ENCODE measurements around the gene CTXND1. TPM values are rescaled to one million over a fixed set of nuclear protein-coding genes. Genes with fewer than 3 reads are reported as not detected.

The CTXND1 gene
- total and polyA plus RNA-seq, 2 of the 4 experiments (the other 2 are of a cell fraction), result not detected

- ChIA-PET CTCF (no interaction called here), POLR2A (ENCODE audit: unreplicated experiment) (no interaction called here)
- no CpG with 5 or more reads among the region's 4 CpGs for WGBS, 2 experiments (ENCODE audit: extremely low coverage in 2 of 2, insufficient read length in 1 of 2)
- intact Hi-C loops (cut with micrococcal nuclease), result no loop called here
- no peaks in the 10 kb centered on the region for H3K79me1 ChIP-seq (ENCODE audit: low read depth in 1 of 2, low read length in 2 of 2)
- no peak overlapping the region for H3K56ac ChIP-seq (ENCODE audit: extremely low read depth, insufficient read depth, low read length)
- no peak overlapping the region for H2BK15ac ChIP-seq (ENCODE audit: low read depth, low read length)
- no peak overlapping the region for H4K91ac ChIP-seq (ENCODE audit: insufficient read depth, low read depth, low read length)
- H3K27ac ChIP-seq (ENCODE audit: insufficient read depth, low read length), result no peak overlapping the region
- H3K18ac ChIP-seq (ENCODE audit: low read depth, low read length), result no peak overlapping the region
- H3K4me3 ChIP-seq (ENCODE audit: insufficient read depth, low read depth, low read length), result no peak overlapping the region
- peaks cover 36% of the 10 kb centered on the region for H3K27me3 ChIP-seq (ENCODE audit: control insufficient read depth, insufficient read depth, low read length)
- H3K9ac ChIP-seq (ENCODE audit: low read depth, low read length), result no peak overlapping the region
- no peaks in the 10 kb centered on the region for H4K20me1 ChIP-seq (ENCODE audit: insufficient read depth, low read length)
- H3K14ac ChIP-seq (replicated peaks; ENCODE audit: low read depth, low read length), result no peak overlapping the region
- BruUV-seq (replicated peaks), result no TSS peak
- H2AFZ ChIP-seq (replicated peaks; ENCODE audit: low read length, poor library complexity), result no peak overlapping the region
- TF ChIP-seq RCOR1 (IDR thresholded peaks at IDR 0.05; ENCODE audit: insufficient replicate concordance, low read length) (no peak), USF2 (IDR thresholded peaks at IDR 0.05; ENCODE audit: low read depth, low read length) (no peak), CHD1 (IDR thresholded peaks at IDR 0.05; ENCODE audit: low read depth, low read length) (no peak), SMC3 (IDR thresholded peaks at IDR 0.05; ENCODE audit: low read depth, low read length) (no peak), BHLHE40 (IDR thresholded peaks at IDR 0.05; ENCODE audit: low read depth, low read length) (no peak)
- H3K4ac ChIP-seq (ENCODE audit: low read depth, low read length), result no peak overlapping the region
- in situ Hi-C loops (cut with MboI; ENCODE audit: low sequenced_read_pairs), result no loop called here
- H2BK5ac ChIP-seq (ENCODE audit: low read depth, low read length, poor library complexity, severe bottlenecking), result no peak overlapping the region
- H3K36me3 ChIP-seq (ENCODE audit: control insufficient read depth, insufficient read depth, low read length), result no peaks in the 10 kb centered on the region
- no peak overlapping the region for H2AK5ac ChIP-seq (ENCODE audit: low read depth, low read length)
- no peak for ATAC-seq (ENCODE audit: low read depth)
- H4K5ac ChIP-seq (ENCODE audit: low read depth, low read length), result no peak overlapping the region
- H3K23ac ChIP-seq (ENCODE audit: low read depth, low read length), result no peak overlapping the region
- H4K8ac ChIP-seq (ENCODE audit: low read depth in 2 of 2, low read length in 2 of 2), result no peak overlapping the region
- dilution Hi-C loops (cut with HindIII; ENCODE audit: low sequenced_read_pairs, unreplicated experiment), result no loop called here
- H3K9me1 ChIP-seq (ENCODE audit: insufficient read depth, low read length), result 0 out of 2 replicates have a peak, but pooled peaks cover 6% of the 10 kb centered on the region
- no peak overlapping the region for H2AK9ac ChIP-seq (replicated peaks; ENCODE audit: low read depth, low read length, poor library complexity)
- no peak overlapping the region for H2BK20ac ChIP-seq (ENCODE audit: low read depth, low read length)
- H3K4me1 ChIP-seq (ENCODE audit: control insufficient read depth, insufficient read depth, low read length), result no peaks in the 10 kb centered on the region
- no peak overlapping the region for H3K4me2 ChIP-seq (ENCODE audit: low read depth, low read length)
- no peak overlapping the region for H2BK120ac ChIP-seq (ENCODE audit: low read depth, low read length)
- DNase-seq, result no peak
- H3K9me3 ChIP-seq (ENCODE audit: control insufficient read depth, insufficient read depth, low read length), result no peaks in the 10 kb centered on the region
These were observed 14.7 kb upstream of the CTXND1 start for GRCh38 chr15:80266745-80267144.

All from IMR-90 (cell line).